DND-41 (cell line): Measurements from ENCODE around the gene PEMT.

Experiments
- EZH2 ChIP-seq: IDR thresholded peaks from 3 replicates; pipeline ENCODE4 v1.6.1; 2012; ENCODE audit warnings: borderline replicate concordance, low read depth, mild to moderate bottlenecking, moderate library complexity, low read length, inconsistent platforms; ENCODE audit not compliant: severe bottlenecking
- TF ChIP-seq, protein P1 (sequence below): IDR thresholded peaks from 2 replicates; pipeline ENCODE4 v1.5.1; 2012; ENCODE audit warnings: borderline replicate concordance, low read length, moderate library complexity, mild to moderate bottlenecking; ENCODE audit not compliant: poor library complexity, severe bottlenecking; ENCODE audit errors: extremely low read depth

DNA sequence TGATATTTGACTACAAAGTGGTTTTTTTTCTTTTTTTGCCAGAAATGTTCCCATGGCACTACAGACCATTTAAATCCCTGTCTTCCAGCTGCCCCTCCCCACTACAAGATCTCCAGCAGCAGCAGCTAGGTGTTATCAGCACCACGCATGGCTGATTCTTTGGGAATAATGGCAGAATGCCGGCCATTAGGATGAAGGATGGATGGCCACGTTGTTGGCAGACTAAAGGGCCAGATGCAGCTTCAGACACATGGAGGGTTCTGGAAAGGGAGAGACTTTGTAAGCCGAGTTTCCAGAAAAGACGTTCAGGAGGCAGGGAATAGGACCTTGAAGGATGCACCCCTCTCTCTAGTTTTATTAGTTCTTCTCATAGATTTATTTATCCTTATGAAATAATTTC, 125.0 kb downstream of the PEMT start:
- TF ChIP-seq, protein P1, sequence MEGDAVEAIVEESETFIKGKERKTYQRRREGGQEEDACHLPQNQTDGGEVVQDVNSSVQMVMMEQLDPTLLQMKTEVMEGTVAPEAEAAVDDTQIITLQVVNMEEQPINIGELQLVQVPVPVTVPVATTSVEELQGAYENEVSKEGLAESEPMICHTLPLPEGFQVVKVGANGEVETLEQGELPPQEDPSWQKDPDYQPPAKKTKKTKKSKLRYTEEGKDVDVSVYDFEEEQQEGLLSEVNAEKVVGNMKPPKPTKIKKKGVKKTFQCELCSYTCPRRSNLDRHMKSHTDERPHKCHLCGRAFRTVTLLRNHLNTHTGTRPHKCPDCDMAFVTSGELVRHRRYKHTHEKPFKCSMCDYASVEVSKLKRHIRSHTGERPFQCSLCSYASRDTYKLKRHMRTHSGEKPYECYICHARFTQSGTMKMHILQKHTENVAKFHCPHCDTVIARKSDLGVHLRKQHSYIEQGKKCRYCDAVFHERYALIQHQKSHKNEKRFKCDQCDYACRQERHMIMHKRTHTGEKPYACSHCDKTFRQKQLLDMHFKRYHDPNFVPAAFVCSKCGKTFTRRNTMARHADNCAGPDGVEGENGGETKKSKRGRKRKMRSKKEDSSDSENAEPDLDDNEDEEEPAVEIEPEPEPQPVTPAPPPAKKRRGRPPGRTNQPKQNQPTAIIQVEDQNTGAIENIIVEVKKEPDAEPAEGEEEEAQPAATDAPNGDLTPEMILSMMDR: no peak
- TF ChIP-seq EZH2: no peak
